ENCODE results near the gene HNRNPU.

GRCh38 chr1:244802556-244803239 is 61.6 kb downstream of the HNRNPU start:
- TF ChIP-seq CTCF (tag by site-specific recombination; IDR thresholded peaks at IDR 0.05) (no peak), HIC1 (tag by site-specific recombination; IDR thresholded peaks at IDR 0.05) (no peak)
